HG03196 (cell line): ENCODE data around the gene KIAA0586.
"Not testable (repeated sequence)": the region's sequence is repeated elsewhere in the genome, so short reads cannot be mapped to it uniquely, and the experiment has no call there.

ENCODE experiments used
- ATAC-seq: cut with Tn5 transposase; IDR thresholded peaks from one replicate; pipeline ENCODE4 v1.9.1; 2021; ENCODE audit not compliant: unreplicated experiment

Gene KIAA0586

DNA sequence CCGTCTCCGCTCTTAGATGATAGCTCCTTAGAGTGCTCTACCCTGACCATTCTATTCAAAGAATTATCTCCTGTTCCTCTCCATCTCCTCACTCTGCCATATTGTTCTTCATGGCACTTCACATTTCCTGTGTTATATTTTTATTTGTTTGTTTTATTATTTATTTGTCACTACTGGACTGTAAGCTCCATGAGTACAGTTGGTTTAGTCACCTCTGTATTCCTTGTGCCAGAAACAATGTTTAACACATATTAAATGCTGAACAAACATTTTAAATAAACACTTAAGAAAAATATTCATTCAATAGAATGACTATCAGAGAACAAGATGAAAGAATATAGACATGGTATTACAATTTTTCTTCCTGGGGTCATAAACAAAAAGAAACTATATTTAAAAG, 35.6 kb downstream of the KIAA0586 start:
- no peak for ATAC-seq

- no peak for ATAC-seq
These were observed 37.1 kb downstream of the KIAA0586 start for GRCh38 chr14:58464652-58465051.

- no peak for ATAC-seq
These were observed 37.9 kb downstream of the KIAA0586 start for GRCh38 chr14:58465421-58465820.

- no peak for ATAC-seq
These were observed 38.9 kb downstream of the KIAA0586 start for GRCh38 chr14:58466459-58466858.

DNA sequence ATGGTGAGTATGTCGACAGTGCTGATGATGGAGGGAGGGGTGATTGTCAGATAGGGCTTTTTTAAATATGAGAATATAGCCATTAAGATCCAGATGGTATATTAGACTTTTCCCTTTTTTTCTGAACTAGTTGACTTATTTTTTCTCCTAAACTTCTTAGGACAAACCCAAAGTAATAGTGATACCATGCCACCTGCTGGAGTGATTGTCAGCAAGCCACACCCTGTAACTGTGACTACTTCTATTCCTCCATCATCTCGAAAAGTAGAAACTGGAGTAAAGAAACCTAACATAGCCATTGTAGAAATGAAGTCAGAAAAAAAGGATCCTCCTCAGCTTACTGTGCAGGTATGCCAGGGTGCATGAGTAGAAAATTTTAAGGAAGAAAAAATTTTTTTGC, 40.1 kb downstream of the KIAA0586 start:
- no peak for ATAC-seq

GRCh38 chr14:58469309-58469708, 41.8 kb downstream of the KIAA0586 start:
- no peak for ATAC-seq

DNA sequence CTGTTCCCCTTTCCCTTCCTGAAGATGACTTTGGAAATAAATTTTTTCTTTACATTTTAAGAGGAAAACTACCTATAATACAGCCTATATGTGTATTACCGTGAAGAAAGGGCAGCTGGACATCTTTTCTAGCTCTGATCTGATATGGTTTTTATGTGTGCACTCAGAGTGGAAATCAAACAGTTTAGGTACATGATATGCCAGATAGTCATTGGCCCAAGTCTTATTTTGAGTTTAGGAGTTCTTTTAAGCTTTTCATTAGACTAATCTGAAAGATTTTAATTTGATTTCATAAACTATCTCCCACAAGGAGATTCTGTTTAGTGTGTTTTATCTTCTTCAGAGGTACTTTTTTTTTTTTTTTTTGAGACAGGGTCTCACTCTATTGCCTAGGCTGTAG, 48.8 kb downstream of the KIAA0586 start:
- ATAC-seq = no peak

- ATAC-seq = no peak
These were observed 50.1 kb downstream of the KIAA0586 start for GRCh38 chr14:58477653-58478052.

- not testable (repeated sequence) for ATAC-seq
These were observed 50.8 kb downstream of the KIAA0586 start for GRCh38 chr14:58478329-58478728.

- ATAC-seq = no peak
These were observed 52.5 kb downstream of the KIAA0586 start for GRCh38 chr14:58479975-58480374.

DNA sequence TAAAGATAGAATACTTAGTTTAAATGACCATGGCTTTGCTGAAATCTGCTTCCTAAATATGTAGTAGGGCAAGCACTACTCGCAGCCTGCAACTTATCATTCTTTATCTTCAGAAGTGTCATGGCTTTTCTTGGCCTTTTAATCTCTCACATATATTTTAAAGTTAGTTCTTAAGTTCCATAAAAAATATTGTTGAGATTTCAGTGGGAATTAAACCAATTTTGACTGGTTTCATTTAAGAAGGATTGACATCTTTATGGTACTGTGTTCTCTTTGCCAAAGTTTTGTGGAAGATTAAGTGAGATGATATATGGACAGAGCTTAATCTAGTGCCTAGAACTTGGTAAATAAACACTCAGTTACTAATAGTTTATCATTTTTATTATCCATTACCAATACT, 56.7 kb downstream of the KIAA0586 start:
- ATAC-seq = no peak

- no peak for ATAC-seq
These were observed 61.0 kb downstream of the KIAA0586 start for GRCh38 chr14:58488550-58488949.

- ATAC-seq = no peak
These were observed 64.1 kb downstream of the KIAA0586 start for GRCh38 chr14:58491593-58491992.

- ATAC-seq = no peak
These were observed 64.5 kb downstream of the KIAA0586 start for GRCh38 chr14:58492044-58492443.

- ATAC-seq = no peak
These were observed 73.8 kb downstream of the KIAA0586 start for GRCh38 chr14:58501214-58501816.

DNA sequence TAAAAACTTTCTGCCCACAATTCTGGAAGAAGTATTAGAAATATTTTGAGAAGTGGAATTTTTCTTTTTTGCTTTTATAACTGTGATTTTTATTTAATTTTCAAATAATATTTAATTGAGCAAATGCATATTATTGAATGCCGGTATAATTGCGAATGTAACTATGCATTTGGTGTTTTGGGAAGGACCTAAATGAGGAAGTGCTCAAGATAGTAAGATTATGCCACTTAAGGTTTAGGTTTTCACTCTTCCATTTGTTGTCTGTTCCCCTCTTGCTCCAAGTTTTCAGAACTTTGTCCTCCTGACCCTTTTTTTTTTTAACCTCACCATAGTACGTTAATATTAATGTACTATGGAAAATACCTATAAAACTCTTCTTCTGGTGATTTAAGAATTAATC, 85.8 kb downstream of the KIAA0586 start:
- ATAC-seq = no peak

GRCh38 chr14:58517592-58517991, 90.1 kb downstream of the KIAA0586 start:
- no peak for ATAC-seq

- not testable (repeated sequence) for ATAC-seq
These were observed 98.2 kb downstream of the KIAA0586 start for GRCh38 chr14:58525691-58526090.

DNA sequence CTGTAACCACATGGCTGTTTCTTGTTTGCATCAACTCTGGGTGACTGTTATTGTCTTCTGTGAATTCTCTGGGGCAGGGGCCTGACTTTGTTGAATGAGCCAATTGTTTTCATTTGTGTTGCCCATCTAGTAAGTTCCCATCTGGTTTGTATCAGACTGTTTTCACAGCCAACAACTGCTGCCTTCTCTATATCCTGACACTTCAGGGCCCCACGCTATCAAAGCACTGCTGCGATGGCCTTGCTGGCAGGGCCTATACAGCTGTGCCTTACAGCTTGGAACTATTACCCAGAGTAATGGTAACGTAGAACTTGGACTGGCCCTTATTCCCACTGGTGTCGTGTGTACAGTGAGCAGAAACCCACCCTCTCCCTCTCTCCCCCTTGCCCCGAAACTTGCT, 105.9 kb downstream of the KIAA0586 start:
- ATAC-seq = no peak

DNA sequence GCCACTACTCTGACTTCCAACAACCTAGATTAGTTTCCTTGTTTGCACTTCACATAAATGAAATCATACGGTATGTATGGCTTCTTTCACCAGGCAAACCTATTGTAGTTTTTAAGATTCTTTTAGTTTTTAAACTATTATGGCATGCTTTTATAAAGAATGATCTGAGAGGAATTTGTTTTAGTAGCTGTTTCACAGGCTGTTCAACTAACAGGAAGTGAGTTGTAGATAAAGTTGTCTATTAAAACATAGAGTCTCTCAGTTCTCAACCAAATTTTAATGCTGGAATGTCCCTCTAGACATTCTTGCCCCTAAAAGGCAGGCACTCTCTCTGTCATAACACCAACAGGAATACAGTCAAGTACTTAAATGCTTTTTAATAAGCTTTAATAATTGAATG, 107.5 kb downstream of the KIAA0586 start:
- ATAC-seq = no peak

DNA sequence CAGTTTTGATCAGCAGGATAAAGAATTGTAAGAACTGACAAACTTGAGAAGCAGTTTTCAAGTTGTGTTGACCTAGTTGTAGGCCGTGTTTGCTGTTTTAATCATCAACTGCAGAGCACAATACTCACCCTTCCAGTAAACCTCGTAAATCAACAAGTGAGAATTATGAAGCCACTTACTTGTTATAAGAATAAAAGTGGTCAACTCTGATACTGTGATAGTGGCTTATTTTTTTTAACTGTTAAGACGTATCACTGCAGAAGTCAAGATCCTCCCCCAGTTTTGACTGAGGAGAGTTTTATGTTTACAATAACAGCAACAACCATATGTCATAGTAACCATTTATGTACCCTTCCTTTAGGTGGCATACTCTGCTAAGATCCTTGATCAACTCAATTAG, 109.5 kb downstream of the KIAA0586 start:
- no peak for ATAC-seq

GRCh38 chr14:58540749-58541632, 113.5 kb downstream of the KIAA0586 start:
- ATAC-seq = no peak

GRCh38 chr14:58541633-58542022, 114.1 kb downstream of the KIAA0586 start:
- no peak for ATAC-seq
